ENCODE measurements around the gene MVP.
A peak's percentile ranks its signal among the peaks of the same experiment; 100 is the strongest.

The MVP gene

DNA sequence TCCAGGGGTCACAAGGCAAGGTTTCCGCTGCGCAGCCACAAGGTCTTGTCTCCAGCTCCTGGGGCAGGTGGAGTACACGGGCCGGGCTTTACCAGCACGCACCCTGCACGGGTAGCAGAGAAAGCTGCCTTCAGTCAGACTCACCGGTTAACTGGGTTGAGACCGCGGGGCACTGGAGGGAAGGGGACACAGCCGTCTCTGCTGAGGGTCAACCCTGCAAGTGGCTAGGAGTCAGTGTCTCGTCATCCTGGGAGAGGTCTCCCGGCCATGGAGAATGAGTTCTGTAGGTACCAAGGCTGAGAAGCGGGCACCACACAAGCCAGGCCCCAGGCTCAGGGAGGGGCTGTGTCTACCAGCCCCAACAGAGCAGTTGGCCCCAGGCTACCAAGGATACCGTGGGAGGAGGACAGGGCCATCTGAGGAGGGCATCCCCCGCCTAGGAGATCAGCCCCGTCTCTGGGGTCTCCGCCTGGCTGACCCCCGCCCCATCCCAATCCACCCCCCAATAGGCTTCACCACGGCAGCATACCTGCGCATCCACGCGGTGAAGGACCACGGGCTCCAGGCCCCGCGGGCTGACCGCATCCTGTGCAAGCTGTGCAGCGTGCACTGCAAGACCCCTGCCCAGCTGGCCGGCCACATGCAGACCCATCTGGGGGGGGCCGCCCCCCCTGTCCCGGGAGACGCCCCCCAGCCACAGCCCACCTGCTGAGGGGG, 11.1 kb upstream of the MVP start:
- DNase-seq (ENCODE audit: extremely low read depth, low read depth), result no peak
- TF ChIP-seq, protein P1, sequence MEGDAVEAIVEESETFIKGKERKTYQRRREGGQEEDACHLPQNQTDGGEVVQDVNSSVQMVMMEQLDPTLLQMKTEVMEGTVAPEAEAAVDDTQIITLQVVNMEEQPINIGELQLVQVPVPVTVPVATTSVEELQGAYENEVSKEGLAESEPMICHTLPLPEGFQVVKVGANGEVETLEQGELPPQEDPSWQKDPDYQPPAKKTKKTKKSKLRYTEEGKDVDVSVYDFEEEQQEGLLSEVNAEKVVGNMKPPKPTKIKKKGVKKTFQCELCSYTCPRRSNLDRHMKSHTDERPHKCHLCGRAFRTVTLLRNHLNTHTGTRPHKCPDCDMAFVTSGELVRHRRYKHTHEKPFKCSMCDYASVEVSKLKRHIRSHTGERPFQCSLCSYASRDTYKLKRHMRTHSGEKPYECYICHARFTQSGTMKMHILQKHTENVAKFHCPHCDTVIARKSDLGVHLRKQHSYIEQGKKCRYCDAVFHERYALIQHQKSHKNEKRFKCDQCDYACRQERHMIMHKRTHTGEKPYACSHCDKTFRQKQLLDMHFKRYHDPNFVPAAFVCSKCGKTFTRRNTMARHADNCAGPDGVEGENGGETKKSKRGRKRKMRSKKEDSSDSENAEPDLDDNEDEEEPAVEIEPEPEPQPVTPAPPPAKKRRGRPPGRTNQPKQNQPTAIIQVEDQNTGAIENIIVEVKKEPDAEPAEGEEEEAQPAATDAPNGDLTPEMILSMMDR (IDR thresholded peaks at IDR 0.05; ENCODE audit: low read depth, low read length, missing control alignments), result no peak
- H3K4me3 ChIP-seq (replicated peaks; ENCODE audit: low read depth, low read length), result peak overlapping the region; percentile 74

DNA sequence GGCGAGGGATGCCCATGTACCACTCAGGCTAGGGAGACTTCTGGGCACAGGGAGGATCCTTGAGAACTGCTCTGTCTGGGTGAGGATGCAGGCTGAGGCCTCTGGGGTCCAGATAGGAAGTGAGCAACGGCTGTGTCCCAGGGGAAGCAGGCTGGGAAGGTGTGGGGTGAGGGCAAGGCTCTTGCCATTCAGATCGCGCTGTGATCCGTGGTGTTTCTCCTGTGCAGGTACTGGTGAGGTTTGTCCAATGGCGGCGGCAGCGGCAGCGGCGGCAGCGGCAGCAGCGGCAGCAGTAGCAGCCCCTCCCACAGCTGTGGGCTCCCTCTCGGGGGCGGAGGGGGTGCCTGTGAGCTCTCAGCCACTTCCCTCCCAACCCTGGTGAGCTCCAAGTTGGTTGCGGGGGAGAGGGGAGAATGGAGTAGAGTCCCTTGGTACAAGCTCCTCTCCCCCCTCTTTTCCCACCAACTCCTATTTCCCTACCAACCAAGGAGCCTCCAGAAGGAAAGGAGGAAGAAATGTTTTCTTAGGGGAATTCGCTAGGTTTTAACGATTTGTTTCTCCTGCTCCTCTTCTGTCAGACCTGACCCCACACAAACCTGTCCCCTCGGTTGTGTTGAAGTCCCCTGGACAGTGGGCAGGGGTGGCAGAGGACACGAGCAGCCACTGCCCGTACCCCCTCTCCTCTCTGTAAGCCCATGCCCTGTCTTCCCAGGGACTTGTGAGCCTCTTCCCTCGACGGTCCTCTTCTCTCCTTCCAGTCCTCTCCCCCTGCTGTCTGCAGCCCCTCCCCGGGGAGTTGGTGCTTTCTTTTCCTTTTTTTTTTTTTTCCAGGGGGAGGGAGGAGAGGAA, 10.2 kb upstream of the MVP start:
- no peak for DNase-seq (ENCODE audit: extremely low read depth, low read depth)
- peak overlapping the region; percentile 74 for H3K4me3 ChIP-seq (replicated peaks; ENCODE audit: low read depth, low read length)
- TF ChIP-seq, protein P1 (IDR thresholded peaks at IDR 0.05; ENCODE audit: low read depth, low read length, missing control alignments), result no peak

DNA sequence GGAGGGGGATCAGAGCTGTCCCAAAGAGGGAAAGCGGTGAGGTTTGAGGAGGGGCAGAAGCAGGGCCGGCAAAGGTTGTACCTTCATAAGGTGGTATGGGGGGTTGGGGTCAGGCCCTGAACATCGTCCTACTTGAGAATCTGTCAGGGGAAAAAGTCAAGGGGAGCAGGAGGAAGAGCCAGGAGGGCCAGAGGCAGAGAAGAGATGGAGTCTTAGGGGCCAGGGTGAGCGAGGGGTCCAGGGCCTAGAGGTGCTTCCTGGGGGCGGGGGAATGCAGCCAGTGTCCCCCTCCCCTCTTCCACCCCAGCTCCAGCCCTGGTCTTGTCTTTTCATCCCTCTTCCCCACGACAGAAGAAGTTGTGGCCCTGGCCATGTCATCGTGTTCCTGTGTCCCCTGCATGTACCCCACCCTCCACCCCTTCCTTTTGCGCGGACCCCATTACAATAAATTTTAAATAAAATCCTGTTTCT, 9.5 kb upstream of the MVP start:
- DNase-seq (ENCODE audit: extremely low read depth, low read depth), result no peak
- H3K4me3 ChIP-seq (replicated peaks; ENCODE audit: low read depth, low read length), result peak overlapping the region; percentile 74
- TF ChIP-seq, protein P1 (IDR thresholded peaks at IDR 0.05; ENCODE audit: low read depth, low read length, missing control alignments), result no peak

DNA sequence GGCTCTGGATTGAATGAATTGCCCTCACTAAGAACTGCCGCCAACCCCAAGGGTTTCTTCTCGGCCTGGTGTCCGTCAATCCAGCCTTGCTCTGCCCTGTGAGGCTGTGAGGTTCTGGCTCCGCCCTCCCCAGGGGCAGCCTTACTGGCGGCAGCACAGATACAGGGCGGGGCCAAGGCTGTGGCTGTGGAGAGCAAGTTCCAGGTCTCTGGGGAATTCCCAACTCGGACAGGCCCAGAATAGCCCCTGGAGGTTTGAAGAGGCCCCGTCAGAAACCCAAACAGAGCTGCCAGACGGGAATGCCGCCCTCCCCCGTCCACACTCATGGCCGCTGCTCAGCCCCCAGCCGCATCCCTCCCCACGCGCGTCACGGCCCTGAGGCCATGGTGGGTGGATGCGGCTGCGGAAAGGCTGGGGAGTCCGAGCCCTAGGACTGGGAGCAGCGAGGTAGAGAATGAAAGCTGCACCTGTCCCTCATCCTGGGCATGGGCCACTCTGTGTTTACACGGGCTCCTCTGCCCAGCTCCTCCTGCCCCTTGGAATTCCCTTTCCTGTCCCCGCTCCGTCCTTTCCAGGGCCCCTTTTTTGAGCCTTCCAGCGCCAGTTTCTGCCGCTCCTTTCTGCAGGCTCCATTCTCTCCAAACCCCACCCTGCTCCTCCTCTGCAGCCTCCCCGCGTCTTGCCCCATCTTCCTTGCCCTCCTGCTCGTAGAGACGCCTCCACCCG, 8.9 kb upstream of the MVP start:
- TF ChIP-seq, protein P1 (IDR thresholded peaks at IDR 0.05; ENCODE audit: low read depth, low read length, missing control alignments), result no peak
- H3K4me3 ChIP-seq (replicated peaks; ENCODE audit: low read depth, low read length), result peak overlapping the region; percentile 74
- peak; percentile 92 for DNase-seq (ENCODE audit: extremely low read depth, low read depth)

DNA sequence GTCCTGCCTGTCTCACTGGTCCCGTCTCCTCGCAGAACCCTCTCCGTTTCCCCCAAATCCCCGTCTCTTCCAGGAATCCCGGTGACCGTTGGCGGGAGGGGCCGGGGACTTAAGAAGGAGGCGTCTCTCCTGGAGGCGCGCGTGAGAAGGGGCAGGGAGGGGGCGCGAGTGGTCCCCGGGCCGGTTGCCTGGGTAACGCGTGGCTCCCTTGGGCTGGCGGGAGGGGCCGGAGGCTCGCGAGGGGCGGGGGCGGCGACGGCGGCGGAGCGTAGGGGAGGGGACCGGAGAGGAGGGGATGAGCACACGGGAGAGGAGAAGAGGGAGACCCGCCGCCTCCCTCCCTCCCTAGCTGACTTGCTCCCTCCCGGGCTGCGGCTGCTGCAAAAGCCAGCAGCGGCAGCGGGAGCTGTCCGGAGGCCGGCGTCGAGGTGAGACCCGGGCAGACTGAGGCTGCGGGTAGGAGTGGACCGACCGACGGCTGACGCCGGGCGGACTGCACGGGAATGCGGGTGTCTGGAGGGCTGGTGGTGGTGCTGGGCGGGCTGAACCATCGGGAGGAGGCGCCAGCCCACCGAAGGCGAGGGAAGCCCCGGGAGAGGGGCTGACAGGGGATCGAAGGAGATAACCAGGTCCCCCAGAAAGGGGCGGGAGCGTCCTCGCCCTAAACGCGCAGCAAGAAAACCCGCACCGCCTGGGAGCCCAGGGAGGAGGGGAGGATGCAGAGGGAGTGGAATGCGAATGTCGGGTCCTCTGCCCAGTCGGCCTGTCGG, 8.2 kb upstream of the MVP start, which contains the start of gene PRRT2:
Gene PRRT2 (plus strand): TSS at position 298 of the 770 bp plus-strand sequence. CDS start 862 bp downstream, outside the sequence.
- TF ChIP-seq, protein P1 (IDR thresholded peaks at IDR 0.05; ENCODE audit: low read depth, low read length, missing control alignments), result no peak
- peak within 1 kb of the TSS; percentile 74 for H3K4me3 ChIP-seq (replicated peaks; ENCODE audit: low read depth, low read length)
- DNase-seq (ENCODE audit: extremely low read depth, low read depth), result no peak
